Endothelial cell (in vitro differentiated cells): ENCODE results near the gene SERPINB1. TPM values are rescaled to one million over a fixed set of nuclear protein-coding genes. Genes with fewer than 3 reads are reported as not detected.

ENCODE experiments used
- DNase-seq: peaks from one replicate; pipeline ENCODE4 v3.0.0; 2021; ENCODE audit warnings: low spot score
- H3K27ac Mint-ChIP-seq: one replicate; pipeline ENCODE4 v1.8.0; 2021; ENCODE audit warnings: mixed read lengths, inconsistent platforms; ENCODE audit not compliant: unreplicated experiment
- H3K27me3 Mint-ChIP-seq: one replicate; pipeline ENCODE4 v1.8.0; 2021; ENCODE audit warnings: mild to moderate bottlenecking, moderate library complexity, mixed read lengths, inconsistent platforms; ENCODE audit not compliant: unreplicated experiment
- H3K36me3 Mint-ChIP-seq: one replicate; pipeline ENCODE4 v1.8.0; 2021; ENCODE audit warnings: mild to moderate bottlenecking, low read depth, mixed read lengths, inconsistent platforms; ENCODE audit not compliant: unreplicated experiment
- H3K4me1 Mint-ChIP-seq: one replicate; pipeline ENCODE4 v1.8.0; 2021; ENCODE audit warnings: mild to moderate bottlenecking, mixed read lengths, inconsistent platforms; ENCODE audit not compliant: unreplicated experiment
- H3K4me3 Mint-ChIP-seq: one replicate; pipeline ENCODE4 v1.8.0; 2021; ENCODE audit warnings: mild to moderate bottlenecking, mixed read lengths, inconsistent platforms; ENCODE audit not compliant: unreplicated experiment
- H3K9me3 Mint-ChIP-seq: one replicate; pipeline ENCODE4 v1.8.0; 2021; ENCODE audit warnings: mixed read lengths, inconsistent platforms; ENCODE audit not compliant: unreplicated experiment
- microRNA-seq: library from miRNA; unstranded; fragments of <30 nt; microRNA quantifications from one replicate; pipeline ENCODE4, GENCODE V29; 2020; ENCODE audit not compliant: unreplicated experiment
- total RNA-seq: library from RNA; stranded (reverse); fragmentation: NEBNext Ultra II Directional; extraction: Animal tissue kit (Norgen Biotek cat#: 25700); gene quantifications from one replicate; pipeline ENCODE4 v1.2.1, GENCODE V29; 2021; ENCODE audit not compliant: unreplicated experiment
- TF ChIP-seq, protein P1 (sequence below): fragments of 200-600 bp; sonication (generic); IDR thresholded peaks from one replicate; pipeline ENCODE4 v1.5.0; 2021; ENCODE audit warnings: antibody characterized with exemption; ENCODE audit not compliant: unreplicated experiment

The SERPINB1 gene
- total RNA-seq, 1 donor from 2014 or later: 16.6 TPM

- peaks cover 7% of the 10 kb centered on the region for H3K27me3 Mint-ChIP-seq
Measured at GRCh38 chr6:2782356-2782708, 59.3 kb downstream of the SERPINB1 start.

More at GRCh38 chr6:2782356-2782708, 59.3 kb downstream of the SERPINB1 start:
- Mint-ChIP-seq H3K27ac (peak overlapping the region; percentile 83), H3K36me3 (peaks cover 37% of the 10 kb centered on the region), H3K4me1 (peaks cover 34% of the 10 kb centered on the region), H3K4me3 (peak overlapping the region; percentile 28), H3K9me3 (no peaks in the 10 kb centered on the region)
- DNase-seq: no peak
- TF ChIP-seq, protein P1, sequence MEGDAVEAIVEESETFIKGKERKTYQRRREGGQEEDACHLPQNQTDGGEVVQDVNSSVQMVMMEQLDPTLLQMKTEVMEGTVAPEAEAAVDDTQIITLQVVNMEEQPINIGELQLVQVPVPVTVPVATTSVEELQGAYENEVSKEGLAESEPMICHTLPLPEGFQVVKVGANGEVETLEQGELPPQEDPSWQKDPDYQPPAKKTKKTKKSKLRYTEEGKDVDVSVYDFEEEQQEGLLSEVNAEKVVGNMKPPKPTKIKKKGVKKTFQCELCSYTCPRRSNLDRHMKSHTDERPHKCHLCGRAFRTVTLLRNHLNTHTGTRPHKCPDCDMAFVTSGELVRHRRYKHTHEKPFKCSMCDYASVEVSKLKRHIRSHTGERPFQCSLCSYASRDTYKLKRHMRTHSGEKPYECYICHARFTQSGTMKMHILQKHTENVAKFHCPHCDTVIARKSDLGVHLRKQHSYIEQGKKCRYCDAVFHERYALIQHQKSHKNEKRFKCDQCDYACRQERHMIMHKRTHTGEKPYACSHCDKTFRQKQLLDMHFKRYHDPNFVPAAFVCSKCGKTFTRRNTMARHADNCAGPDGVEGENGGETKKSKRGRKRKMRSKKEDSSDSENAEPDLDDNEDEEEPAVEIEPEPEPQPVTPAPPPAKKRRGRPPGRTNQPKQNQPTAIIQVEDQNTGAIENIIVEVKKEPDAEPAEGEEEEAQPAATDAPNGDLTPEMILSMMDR: no peak

Small RNA genes within 50 kb of the gene (microRNA-seq; reads per million reads assigned to microRNA genes)
- gene MIR4645: 0.63 reads per million

Other genes with a start within 250 kb of the SERPINB1 start
- gene MYLK4, start 90.9 kb downstream of the SERPINB1 start, total RNA-seq: 0.97 TPM
- gene WRNIP1, start 76.5 kb downstream of the SERPINB1 start, total RNA-seq: 48.6 TPM
- gene SERPINB9, start 61.4 kb upstream of the SERPINB1 start, total RNA-seq: 23.0 TPM
- 186 TPM for gene SERPINB6, start 129.7 kb upstream of the SERPINB1 start, total RNA-seq
- 58.8 TPM for gene NQO2, start 158.0 kb upstream of the SERPINB1 start, total RNA-seq
- gene RIPK1, start 226.6 kb upstream of the SERPINB1 start, total RNA-seq: 34.7 TPM